GM18499 (cell line): ENCODE measurements around the gene UMODL1.

Source experiments
- ATAC-seq: cut with Tn5 transposase; IDR thresholded peaks from one replicate; pipeline ENCODE4 v1.9.1; 2021; ENCODE audit warnings: moderate number of reproducible peaks; ENCODE audit not compliant: insufficient read depth, unreplicated experiment

The UMODL1 gene

DNA sequence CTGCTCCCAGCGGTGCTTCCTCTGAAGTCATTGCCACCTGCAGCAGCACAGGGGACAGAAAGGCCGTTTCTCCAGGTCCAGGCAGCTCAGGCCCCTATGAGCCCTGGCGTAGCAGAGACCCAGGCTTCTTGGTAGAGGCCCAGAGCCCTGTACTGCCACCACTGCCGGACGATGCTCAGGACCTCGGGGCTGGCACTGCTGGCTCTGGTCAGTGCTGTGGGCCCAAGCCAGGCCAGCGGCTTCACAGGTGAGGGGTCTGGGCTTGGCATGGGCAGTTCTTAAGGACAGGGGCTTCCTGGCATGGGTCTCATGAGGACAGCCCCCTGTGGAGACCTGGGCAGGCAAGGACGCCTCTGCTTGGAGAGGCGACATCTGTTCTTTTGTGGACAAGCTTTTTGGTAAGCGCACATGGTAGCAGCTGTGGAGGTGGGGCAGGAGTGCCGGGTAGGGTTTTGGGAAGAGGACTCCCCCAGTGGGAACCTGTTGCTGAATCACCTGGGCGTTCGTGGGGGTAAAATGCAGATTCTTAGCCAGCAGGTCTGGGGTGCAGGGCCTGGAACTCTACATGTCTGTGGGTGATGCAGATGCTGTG lies at the start of gene UMODL1:
Gene UMODL1 (plus strand): TSS at position 172 of the 592 bp plus-strand sequence. CDS start 0 bp downstream, at position 172.
- no peak for ATAC-seq

DNA sequence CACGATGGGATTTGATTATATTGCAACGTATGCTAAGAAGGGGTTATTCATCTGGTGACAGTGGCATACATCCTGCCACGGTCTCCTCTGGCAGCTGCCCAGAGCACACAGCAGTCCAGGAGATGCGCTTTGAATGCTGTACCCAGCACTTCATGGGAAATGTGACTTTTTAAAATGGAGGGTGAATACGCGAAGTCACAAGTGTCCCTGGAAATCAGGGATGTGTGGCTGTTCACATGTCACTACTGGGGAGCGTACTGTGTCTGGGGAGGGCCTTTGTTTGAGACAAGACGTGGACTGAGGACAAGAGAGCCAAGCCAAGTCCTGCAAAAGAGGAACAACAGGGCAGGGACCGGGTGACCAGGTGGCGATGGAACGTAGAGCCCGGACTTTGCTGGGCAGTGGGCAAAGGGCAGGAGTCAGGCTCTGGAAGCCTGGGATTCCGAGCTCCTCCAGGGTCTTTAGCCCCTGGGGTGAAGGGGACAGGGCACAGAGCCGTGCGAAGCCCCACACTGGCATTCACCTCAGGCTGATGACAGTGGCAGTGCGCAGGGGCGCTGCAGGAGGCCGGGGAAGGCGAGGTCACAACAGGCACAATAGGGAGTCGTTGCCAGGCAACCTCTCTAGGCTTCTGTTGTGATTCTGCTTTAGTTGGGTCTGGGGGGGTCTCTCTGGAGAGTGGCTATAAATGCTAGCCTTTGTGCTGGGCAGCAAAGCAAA lies 49.6 kb upstream of the UMODL1 start:
- ATAC-seq = no peak

- no peak for ATAC-seq
These were observed 49.1 kb upstream of the UMODL1 start for GRCh38 chr21:42022091-42022430.

DNA sequence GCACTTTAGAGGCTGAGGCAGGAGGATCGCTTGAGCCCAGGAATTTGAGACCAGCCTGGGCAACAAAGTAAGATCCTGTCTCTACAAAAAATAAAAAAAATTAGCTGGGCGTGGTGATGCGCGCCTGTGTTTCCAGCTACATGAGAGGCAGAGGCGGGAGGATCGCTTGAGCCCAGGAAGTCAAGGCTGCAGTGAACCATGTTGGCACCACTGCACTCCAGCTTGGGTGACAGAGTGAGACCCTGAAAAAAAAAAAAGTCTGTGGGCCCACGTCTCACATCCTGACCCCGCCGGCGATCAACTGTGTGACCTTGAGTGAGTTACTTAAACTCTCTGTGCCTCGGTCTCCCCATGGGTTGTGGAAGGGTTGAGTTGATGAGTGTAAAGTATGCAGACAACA lies 48.2 kb upstream of the UMODL1 start:
- ATAC-seq = no peak

GRCh38 chr21:42025376-42026081 lies 45.6 kb upstream of the UMODL1 start:
- no peak for ATAC-seq

- no peak for ATAC-seq
These were observed 45.1 kb upstream of the UMODL1 start for GRCh38 chr21:42026082-42026435.

GRCh38 chr21:42027085-42027821 lies 43.9 kb upstream of the UMODL1 start:
- ATAC-seq = no peak

- ATAC-seq = no peak
These were observed 43.0 kb upstream of the UMODL1 start for GRCh38 chr21:42027822-42028765.

GRCh38 chr21:42028766-42029425 lies 42.2 kb upstream of the UMODL1 start:
- ATAC-seq = no peak

DNA sequence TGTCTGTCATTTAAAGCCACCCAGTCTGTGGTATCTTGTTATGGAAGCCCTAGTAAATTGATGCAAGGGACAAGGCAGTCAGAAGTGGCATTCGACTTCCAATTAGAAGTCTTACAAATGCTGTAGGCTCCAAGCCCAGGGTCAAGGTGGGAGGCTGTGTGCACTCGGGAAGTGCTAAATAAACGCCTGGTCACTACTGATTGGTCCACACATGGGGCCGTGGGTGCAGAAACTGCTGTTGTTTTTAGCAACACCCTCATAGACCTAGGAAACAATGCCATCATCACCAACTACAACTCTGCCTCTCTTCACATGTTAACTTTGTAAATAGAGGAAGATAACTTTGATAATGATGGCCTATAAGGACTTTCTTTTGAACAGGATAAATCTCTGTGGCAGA lies 40.8 kb upstream of the UMODL1 start:
- no peak for ATAC-seq

DNA sequence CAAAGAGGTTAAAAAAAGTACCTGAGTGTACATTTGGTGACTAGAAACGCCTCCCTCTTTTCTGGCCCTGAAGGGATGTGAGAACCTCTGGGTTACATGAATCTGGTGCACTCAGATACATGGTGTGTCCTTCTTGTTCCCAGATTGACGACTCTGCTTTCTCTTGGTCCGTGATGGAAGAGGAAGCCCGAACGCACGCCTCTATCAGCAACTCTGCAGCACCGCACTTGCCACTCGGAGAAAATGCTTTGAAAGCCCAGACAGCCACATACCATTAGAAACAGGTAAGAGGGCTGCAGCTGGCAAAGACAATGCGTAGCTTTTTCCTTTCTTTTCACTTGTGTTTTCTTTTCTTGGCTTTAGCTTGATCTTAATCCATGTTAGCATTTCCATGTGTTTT lies 39.9 kb upstream of the UMODL1 start:
- no peak for ATAC-seq

DNA sequence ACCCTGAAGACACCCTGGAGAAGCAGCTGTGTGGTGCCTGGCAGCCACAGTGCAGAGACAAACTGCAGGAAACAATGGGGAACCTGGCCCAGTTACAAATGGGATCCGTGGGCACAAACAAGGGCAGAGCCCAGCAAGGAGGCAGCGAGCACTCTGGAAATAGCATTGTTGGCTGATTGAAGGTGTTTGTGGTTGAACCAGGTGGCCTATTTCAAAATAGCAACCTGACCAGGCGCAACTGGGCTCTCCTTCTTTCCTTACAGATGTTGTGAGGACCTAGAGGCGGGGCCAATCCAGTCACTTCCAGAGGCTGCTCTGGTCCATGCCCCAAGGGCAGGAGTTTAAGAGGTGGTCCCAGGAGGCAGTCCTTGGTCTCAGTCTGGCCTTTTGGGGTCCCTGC lies 39.3 kb upstream of the UMODL1 start:
- ATAC-seq = no peak

- ATAC-seq = no peak
These were observed 38.9 kb upstream of the UMODL1 start for GRCh38 chr21:42032266-42032665.

GRCh38 chr21:42032968-42033367 lies 38.1 kb upstream of the UMODL1 start:
- ATAC-seq = no peak

- no peak for ATAC-seq
These were observed 34.8 kb upstream of the UMODL1 start for GRCh38 chr21:42036313-42036712.

- ATAC-seq = no peak
These were observed 33.6 kb upstream of the UMODL1 start for GRCh38 chr21:42037516-42037915.

DNA sequence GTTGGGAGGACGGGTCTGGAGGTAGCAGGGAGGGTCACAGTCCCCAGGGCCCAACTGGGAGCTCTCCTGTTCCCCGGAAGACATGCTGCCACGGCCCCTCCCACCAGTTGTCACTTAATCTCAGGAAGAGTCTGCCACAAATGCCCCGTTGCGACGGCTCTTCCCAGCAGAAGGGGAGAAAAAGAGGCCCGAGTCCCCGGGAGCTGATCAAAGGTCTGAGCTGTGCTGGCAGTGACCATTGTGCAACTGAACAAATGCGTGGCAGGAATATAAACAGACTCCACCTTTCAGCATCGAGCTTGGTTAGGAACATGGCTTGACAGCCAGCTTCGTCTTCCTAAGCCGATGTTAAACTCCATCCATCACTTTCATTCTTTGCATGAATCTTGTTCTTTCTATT lies 33.2 kb upstream of the UMODL1 start:
- no peak for ATAC-seq

- no peak for ATAC-seq
These were observed 32.7 kb upstream of the UMODL1 start for GRCh38 chr21:42038393-42038792.

DNA sequence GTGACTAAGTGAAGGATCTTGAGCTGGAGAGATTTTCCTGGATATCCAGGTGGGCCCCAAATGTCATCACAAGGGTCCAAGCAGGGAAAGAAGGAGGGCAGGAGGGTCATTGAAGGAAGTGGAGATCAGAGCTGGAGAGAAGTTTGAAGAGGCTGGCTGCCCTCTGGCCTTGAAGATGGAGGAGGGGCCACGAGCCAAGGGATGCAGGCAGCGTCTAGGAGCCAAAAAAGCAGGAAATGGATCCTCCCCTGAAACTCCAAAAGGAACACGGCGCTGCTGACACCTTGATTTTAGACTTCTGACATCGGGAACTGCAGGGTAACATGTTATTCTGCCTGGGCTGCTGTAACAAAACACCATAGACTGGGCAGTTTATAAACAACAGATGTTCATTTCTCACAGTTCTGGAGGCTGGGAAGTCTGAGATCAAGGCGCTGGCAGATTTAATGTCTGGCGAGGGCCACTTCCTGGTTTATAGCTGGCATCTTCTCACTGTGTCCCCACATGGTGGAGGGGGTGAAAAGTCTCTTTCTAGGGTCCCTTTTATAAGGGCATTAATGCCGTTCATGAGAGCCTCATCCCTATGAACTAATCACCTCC lies 32.2 kb upstream of the UMODL1 start:
- no peak for ATAC-seq
